Measurements from ENCODE around the gene NUP107.

DNA sequence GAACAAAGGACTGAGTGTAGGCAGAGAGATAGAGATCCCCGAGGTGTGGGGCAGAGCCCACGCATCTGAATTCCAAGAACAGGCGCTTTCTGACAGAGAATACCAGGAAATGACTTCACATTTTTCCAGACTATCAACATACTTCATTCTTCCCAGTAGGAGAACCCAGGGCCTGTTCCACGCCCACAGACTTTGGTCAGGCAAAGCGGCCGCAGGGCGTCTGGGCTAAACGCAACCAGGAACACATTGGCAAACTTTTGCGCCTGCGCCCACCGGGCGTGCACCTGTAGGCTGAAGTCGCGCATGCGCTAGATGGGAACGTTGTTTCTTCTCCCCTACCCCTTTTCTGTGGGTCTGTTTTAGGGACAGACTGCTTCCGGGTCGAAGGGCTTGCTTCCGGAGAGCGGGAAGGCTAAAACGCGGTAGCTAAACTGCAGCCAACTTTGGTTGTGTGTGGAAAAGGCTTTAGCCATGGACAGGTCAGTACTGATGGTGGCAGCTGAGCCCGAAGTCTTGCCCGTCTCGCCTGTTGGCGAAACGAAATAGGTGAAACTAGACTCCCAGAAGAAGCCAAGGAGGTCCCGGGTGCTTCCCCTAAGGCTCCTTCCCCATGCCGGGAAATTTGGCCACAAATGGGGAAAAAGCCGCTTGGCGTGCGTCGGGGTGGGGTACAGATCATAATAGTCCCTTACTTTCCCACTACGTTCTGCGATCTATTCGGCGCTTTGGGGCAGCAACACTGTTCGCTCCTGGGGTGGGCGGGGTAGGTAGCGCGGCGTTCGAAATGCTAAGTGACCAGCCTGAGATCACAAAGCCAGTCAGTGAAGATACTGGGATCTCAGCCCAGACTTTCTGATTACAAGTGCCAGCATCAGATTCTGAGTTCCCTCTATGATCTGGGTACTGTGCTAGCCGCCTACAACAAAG lies at the start of gene NUP107:
- TF ChIP-seq, protein P1, sequence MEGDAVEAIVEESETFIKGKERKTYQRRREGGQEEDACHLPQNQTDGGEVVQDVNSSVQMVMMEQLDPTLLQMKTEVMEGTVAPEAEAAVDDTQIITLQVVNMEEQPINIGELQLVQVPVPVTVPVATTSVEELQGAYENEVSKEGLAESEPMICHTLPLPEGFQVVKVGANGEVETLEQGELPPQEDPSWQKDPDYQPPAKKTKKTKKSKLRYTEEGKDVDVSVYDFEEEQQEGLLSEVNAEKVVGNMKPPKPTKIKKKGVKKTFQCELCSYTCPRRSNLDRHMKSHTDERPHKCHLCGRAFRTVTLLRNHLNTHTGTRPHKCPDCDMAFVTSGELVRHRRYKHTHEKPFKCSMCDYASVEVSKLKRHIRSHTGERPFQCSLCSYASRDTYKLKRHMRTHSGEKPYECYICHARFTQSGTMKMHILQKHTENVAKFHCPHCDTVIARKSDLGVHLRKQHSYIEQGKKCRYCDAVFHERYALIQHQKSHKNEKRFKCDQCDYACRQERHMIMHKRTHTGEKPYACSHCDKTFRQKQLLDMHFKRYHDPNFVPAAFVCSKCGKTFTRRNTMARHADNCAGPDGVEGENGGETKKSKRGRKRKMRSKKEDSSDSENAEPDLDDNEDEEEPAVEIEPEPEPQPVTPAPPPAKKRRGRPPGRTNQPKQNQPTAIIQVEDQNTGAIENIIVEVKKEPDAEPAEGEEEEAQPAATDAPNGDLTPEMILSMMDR (IDR thresholded peaks at IDR 0.05) = peak in 1 of 3 experiments; percentile 22
- TF ChIP-seq POLR2A (IDR thresholded peaks at IDR 0.05) = no peak

Data from testis (tissue), 2 donors.